DMS153 treated with DMSO at 0.1 percent for 48 hours (cell line): ENCODE measurements around the gene SENP5.
"Not testable (repeated sequence)": the region's sequence is repeated elsewhere in the genome, so short reads cannot be mapped to it uniquely, and the experiment has no call there.

ENCODE experiments used
- DNase-seq: peaks from one replicate; lab custom pipeline; 2025; ENCODE audit not compliant: unreplicated experiment; lab: John Stamatoyannopoulos, UW

The SENP5 gene, protein sequence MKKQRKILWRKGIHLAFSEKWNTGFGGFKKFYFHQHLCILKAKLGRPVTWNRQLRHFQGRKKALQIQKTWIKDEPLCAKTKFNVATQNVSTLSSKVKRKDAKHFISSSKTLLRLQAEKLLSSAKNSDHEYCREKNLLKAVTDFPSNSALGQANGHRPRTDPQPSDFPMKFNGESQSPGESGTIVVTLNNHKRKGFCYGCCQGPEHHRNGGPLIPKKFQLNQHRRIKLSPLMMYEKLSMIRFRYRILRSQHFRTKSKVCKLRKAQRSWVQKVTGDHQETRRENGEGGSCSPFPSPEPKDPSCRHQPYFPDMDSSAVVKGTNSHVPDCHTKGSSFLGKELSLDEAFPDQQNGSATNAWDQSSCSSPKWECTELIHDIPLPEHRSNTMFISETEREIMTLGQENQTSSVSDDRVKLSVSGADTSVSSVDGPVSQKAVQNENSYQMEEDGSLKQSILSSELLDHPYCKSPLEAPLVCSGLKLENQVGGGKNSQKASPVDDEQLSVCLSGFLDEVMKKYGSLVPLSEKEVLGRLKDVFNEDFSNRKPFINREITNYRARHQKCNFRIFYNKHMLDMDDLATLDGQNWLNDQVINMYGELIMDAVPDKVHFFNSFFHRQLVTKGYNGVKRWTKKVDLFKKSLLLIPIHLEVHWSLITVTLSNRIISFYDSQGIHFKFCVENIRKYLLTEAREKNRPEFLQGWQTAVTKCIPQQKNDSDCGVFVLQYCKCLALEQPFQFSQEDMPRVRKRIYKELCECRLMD

DNA sequence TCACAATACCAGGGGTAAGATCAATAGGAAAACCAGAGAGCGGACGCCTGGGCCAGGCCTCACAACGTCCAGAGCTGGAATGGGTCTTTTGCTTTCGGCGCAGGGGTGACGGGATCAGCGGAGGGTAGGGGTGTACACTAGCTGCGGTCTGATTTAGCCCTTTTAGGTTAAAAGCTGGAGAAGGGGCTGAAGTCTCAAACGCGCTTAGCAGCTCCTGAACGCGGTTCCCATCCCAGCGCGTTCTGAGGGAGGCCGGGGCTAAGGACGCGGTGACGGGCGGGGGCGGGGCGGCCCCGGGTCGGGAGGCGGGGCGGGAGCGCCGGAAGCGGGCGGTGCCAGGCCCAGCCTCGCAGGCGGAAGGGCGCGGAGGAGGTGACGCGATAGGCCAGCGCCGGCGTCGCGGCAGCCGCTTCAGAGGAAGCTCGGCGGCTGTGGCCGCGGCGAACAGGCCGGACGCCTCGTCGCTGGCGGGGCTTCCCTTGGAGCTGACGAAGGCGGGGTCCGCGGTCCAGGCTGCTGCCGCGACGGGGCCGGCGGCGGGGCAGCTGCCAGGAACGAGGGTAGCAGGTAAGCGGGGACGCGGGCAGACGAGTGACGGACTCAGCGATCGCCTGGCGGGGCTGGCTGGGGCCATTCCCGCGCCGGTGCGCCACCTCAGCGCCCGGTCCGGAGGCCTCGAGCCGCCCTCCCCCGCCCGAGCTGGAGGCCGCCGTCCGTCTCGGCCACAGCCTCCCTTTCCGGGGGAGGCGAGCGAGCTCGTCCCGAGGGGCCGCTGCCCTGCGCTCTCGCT, at the start of gene SENP5:
SENP5 (plus strand) TSS at position 414 of the 790 bp plus-strand sequence. CDS start 17,262 bp downstream, outside the sequence.
- DNase-seq = peak; percentile 60

DNA sequence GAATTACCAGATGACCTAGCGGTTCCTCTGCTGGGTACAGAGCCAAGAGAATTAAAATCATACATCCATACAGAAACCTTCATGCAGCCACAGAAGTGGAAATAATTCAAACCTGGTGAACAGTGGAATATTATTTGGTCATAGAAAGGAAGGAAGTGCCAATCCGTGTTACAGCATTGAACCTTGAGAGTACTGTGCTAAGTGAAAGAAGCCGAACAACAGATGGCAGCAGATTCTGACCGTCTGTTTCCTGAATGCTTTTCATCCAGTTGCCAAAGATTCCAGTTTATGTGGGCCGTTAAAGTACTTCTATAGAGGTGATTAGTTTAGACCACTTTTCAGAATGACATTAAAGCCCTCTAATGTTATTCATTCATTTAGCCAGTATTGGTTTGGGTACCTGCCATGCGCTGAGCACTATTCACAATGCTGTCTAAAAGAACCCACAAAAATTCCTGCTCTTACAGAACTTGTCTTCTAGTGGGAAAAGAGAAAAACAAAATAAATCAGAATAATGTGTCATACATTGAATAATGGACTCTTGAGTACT, 45.8 kb upstream of the SENP5 start:
- DNase-seq = no peak

DNA sequence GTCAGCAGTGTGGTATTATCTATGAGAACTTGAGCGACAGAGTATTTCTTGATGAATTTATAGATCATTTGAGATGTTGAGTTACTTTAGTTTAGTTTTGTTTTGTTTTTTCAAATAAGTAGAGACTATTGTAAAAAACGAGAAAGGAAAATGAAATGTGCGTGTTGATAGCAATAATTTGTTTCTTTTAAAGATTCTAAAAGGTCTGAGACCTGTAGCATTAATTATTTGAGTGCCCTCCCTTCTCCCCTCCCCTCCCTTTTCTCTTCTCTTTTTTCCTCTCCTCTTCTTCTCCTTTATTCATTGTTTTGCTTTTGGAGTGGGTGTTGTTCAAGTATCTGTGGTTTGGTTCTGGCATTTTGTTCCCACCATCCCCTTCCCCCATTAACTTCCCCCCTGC, 38.1 kb upstream of the SENP5 start:
- not testable (repeated sequence) for DNase-seq

DNA sequence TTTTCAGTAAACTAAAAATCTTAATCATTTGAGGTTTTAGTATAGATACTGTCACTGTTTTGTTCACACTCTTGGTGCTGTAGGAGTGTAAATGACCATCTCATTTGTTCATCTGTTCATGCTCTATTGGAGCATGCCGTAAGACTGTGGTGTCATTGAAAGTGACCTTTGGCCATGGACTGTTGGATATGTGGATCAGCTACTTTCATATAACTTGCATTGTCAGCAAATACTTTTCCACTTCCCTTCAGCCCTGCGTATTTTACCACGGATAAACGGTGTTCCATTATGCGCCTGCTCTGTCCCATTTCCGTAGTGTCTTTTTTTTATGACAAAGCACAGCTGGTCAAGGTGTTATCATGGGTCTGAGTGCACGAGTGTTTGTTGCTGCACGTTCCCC, 32.6 kb upstream of the SENP5 start:
- DNase-seq = no peak

DNA sequence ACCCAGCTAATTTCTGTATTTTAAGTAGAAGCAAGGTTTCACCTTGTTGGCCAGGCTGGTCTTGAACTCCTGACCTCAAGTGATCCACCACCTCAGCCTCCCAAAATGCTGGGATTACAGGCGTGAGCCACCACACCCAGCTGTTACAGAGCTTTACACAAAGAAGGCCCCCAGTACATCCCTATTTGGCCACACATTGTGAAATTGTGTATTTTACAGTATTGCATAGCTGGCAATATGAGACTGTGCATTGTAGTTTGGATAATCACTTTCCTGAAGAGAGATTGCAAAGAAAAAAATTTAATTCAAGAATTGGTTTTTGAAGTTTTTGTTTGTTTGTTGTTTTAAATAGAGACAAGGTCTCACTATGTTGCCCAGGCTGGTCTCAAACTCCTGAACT, 31.1 kb upstream of the SENP5 start:
- DNase-seq = not testable (repeated sequence)

DNA sequence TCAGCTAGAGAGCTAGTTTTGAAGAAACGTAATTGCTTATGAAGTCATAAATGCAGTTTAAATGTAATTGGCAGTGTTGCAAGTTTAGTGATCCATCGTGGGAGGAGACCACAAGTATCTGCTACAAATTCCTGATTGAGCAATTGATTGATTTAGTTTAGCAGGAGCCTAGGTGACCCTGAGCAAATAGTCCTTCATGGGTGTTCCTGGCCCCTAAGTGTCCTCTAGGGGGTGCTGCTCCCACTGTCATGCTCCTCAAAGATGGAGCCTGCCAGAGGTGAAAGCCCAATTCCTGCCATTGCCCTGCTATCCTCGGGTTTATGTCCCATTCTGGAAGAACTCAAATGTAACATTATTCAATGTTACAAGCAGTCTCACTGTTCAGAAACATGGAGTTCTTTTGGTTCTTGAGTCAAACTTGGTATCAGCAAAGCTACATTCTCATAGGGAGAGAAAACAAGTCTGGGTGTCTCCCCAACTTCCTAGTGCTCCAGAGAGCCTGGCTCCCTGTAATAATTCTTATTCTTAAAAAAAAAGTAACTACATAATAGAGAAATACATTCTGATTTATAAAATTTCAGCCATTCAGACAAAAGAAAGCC, 29.8 kb upstream of the SENP5 start:
- peak; percentile 32 for DNase-seq

DNA sequence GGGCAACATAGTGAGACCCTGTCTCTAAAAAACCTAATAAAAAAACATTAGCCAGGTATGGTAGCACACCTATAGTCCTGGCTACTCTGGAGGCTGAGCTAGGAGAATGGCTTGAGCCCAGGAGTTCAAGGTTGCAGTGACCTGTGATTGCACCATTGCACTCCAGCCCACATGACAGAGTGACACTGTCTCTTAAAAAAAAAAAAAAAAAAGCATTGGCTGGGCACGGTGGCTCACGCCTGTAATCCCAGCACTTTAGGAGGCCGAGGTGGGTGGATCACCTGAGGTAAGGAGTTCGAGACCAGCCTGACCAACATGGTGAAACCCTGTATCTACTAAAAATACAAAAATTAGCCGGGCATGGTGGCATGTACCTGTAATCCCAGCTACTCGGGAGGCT, 28.4 kb upstream of the SENP5 start:
- DNase-seq = not testable (repeated sequence)

DNA sequence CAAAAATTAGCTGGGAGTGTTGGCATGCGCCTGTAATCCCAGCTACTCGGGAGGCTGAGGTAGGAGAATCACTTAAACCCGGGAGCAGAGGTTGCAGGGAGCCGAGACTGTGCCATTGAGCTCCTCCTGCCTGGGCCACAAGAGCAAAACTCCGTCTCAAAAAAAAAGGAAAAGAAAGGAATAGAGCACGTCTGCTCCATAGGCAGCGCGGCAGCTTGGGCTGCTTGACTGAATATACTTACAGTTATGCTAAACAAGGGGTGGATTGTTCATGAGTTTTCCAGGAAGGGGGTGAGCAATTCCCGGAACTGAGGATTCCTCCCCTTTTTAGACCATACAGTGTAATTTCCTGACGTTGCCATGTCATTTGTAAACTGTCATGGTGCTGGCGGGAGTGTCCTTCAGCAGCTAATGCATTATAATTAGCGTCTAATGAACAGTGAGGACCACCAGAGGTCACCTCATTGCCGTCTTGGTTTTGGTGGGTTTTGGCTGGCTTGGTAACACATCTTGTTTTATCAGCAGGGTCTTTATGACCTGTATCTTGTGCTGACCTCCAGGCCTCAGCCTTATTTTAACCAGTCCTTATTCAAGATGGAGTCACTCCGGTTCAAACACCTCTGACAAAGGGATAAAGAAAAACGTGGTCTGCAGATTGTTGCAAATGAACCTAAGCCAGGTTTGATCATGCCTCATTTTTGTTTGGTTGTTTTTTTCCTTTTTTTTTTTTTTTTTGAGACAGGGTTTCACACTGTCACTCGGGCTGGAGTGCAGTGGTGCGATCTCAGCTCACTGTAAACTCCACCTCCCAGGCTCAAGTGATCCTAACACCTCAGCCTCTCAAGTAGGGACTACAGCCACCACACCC, 24.9 kb upstream of the SENP5 start:
- DNase-seq = no peak

DNA sequence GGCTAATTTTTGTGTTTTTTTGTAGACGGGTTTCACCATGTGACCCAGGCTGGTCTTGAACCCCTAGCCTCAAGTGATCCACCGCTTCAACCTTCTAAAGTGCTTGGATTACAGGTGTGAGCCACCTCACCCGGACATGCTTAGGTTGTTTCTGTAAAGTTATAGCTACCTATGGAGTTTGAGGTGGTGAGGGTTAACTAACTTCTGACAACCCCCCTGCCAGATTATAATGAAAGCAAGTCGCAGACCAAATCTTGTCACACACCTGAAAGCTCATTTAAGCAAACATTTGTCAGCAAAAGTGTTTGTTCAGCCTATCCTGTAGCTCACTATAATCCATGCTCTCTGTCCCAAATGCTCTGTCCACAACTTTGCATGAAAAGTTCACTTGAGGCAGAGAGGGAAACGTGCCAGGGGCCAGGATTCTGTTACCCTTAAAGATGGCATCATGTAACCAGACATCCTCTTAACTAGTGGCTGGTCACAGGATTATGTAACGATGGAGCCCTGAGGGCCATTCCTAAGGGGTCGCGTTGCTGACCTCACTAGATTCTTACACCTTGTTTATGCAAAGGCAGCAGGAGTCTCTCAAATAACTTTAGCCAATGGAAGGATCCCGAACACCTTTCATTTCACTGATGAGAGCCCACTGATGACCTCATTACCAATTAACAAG, 24.1 kb upstream of the SENP5 start:
- no peak for DNase-seq

DNA sequence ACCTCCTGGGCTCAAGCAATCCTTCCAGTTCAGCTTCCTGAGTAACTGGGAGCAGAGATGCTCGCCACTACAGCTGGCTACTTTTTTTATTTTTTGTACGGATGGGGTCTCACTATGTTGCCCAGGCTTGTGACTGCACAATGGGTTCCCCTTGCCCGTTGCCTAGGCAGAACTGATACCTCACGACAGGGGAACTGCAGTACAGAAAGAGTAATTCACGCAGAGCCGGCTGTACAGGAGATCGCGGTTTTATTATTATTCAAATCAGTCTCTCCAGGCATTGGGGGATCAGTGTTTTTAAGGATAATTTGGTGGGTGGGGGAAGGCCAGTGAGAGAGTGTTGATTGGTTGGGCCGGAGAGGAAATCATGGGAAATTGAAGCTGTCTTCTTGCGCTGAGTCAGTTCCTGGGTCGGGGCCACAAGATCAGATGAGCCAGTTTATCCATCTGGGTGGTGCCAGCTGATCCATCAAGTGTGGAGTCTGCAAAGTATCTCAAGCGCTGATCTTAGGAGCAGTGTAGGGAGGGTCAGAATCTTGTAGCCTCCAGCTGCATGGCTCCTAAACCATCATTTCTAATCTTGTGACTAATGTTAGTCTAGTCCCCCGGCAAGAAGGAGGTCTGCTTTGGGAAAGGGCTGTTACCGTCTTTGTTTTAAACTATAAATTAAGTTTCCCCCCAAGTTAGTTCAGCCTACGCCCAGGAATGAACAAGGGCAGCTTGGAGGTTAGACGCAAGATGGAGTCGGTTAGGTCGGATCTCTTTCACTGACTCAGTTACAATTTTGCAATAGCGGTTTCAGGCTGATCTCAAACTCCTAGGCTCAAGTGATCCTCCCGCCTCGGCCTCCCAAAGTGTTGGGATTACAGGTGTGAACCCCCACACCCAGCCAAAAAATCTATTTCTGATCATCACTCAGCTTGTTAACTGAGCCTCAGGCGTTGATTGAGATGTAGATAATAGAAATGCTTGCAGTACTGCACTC, 23.2 kb upstream of the SENP5 start:
- DNase-seq = not testable (repeated sequence)

DNA sequence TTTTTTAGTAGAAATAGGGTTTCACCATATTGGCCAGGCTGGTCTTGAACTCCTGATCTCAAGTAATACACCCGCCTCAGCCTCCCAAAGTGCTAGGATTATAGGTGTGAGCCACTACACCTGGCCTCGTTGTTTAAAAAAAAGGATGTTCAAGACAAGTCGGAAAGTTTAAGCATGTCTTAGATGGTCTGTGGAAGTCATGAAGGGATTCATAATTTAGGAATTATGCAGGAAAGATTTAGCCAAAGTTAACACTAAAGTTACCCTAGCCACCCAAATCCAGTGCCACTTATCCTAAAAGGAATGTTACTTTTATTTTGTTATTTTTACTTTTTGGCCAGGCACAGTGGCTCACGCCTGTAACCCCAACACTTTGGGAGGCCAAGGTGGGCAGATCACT, 19.3 kb upstream of the SENP5 start:
- not testable (repeated sequence) for DNase-seq

DNA sequence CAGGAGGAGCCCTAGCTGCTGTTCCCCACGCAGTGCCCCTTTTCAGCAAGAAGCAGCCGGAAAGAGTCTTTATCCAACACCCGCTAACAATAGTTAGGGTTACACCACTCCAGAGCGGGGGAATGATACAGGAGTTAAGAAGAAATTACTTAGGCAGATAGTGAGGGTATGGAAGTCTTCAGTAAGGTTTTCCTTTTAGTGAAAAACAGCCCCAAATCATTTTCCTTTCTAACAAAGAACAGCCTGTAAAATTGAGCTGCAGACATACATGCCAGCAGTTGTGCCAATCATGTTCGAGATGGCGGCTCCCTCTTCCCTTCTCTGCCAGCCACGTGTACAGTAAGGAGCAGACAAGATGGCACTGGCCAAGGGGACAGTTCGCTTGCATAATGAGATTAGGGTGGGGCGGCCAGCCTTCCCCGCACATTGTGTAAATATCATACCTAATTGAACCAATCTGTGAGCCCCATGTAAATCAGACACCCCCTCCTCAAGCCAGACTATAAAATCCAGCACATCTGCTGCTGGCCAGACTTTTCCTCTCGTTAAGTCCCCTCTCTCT, 18.5 kb upstream of the SENP5 start:
- DNase-seq = no peak

DNA sequence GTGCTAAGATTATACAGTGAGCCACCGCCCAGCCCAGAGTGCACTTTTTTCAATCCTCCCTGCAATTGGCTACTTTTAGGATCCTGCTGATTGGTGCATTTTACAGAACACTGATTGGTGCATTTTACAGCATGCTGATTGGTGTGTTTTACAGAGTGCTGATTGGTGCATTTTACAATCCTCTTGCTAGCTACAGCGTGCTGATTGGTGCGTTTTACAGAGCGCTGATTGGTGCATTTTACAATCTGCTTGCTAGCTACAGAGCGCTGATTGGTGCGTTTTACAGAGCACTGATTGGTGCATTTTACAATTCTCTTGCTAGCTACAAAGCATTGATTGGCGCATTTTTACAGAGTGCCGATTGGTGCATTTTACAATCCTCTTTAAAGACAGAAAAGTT, 4.7 kb upstream of the SENP5 start:
- not testable (repeated sequence) for DNase-seq

DNA sequence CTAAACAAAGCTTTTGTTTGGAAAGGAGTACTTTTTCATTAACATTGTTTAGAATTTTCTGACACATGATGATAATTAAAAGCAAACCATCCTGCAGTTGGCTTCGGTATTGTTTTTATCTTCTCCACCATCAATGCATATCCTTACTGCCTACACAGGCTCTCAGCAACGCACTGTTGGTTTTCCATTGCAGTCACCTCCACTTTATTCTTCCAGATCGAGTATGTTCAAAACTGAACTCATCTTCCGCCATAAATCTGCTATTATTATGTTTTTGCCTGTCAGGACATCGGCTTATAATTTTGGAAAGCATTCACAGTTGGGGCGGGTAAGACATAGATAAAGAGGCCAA, 589 bp upstream of the SENP5 start:
- no peak for DNase-seq

DNA sequence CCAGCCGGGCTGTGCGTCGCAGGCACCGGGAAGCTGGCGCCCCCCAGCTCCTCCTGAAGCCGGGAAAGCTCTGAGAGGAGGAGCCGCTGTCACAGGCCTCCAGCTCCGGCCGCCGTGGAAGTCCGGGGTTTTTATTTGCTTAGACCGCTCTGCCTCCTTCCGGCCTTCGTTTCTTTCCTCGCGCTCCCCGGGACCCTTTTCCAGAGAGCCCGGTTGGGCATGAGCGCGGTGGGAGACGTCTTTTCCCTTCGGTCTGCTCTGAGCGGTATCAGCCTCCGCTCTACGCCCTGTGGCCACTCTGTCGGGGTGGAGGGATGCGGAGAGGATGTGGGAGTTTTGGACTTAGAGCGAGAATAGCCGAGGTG, 559 bp downstream of the SENP5 start:
- no peak for DNase-seq

DNA sequence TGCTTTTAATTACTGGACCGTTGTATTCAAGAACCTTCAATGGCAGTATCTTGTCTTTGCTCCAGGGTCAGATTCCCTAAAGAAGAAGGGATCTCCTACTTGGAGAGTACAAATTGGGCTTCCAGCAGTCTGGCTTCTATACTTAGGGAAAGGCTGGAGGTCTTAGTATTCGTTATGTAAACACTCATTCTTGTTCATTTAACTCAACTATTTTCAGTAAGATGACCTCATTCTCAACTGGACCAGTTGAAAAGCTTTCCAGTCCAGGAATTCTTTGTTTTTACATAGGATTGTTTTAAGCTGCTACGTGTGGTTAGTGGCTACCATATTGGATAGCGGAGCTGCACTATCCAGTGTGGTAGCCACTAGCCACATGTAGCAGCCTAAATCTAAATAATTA, 4.6 kb downstream of the SENP5 start:
- no peak for DNase-seq

DNA sequence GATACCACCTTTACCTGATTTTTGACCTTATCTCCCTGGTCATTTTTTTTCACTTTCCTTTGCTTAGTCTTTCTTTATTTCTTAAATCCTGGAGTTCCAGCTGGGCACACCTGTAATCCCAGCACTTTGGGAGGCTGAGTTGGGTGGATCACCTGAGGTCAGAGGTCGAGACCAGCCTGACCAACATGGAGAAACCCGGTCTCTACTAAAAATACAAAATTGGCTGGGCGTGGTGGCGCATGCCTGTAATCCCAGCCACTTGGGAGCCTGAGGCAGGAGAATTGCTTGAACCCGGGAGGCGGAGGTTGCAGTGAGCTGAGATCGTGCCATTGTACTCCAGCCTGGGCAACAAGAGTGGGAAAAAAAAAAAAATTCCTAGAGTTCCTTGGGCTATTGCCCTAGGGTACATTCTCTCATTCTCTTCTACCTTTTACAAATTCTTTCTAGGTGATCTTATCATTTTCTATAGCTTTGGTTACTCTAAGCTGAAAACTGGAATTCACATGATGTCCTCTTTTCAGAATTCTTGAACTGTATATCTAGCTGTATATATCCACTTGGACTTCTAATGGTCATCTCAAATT, 6.9 kb downstream of the SENP5 start:
- DNase-seq = not testable (repeated sequence)

DNA sequence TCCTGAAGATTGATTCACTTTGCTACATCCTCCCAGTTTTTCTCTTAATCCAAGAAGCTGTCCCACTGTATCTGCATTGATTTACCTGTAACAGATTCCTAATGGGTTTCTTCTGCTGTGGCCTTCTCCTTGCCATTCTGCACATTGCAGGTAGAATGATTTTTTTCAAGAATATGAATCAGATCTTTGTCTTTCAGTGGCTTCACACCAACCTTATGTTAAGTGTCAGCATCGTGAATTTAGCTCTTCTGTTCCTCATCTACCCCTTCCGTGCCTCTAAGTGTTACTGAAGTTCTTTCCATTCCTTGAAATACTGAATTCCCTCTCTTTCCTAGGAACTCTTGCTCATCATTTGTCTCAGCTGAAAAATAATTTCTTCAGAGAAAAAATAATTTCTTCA, 7.5 kb downstream of the SENP5 start:
- DNase-seq = no peak
